GM21515 (cell line): ENCODE data around the gene INO80.

Experiments
- ATAC-seq: cut with Tn5 transposase; IDR thresholded peaks from one replicate; pipeline ENCODE4 v1.9.1; 2021; ENCODE audit not compliant: unreplicated experiment

INO80 gene

GRCh38 chr15:41001524-41002214 is 114.4 kb downstream of the INO80 start:
- no peak for ATAC-seq

GRCh38 chr15:40999190-40999589 is 116.9 kb downstream of the INO80 start:
- no peak for ATAC-seq

- no peak for ATAC-seq
These were observed 120.4 kb downstream of the INO80 start for GRCh38 chr15:40995656-40996055.

GRCh38 chr15:40992825-40993224 is 123.3 kb downstream of the INO80 start:
- ATAC-seq: no peak

- ATAC-seq: no peak
These were observed 123.8 kb downstream of the INO80 start for GRCh38 chr15:40992241-40992741.

- ATAC-seq: no peak
These were observed 124.7 kb downstream of the INO80 start for GRCh38 chr15:40991355-40991754.

GRCh38 chr15:40990789-40991188 is 125.3 kb downstream of the INO80 start:
- no peak for ATAC-seq

GRCh38 chr15:40990080-40990479 is 126.0 kb downstream of the INO80 start:
- no peak for ATAC-seq

- no peak for ATAC-seq
These were observed 127.9 kb downstream of the INO80 start for GRCh38 chr15:40988156-40988555.

- no peak for ATAC-seq
These were observed 129.3 kb downstream of the INO80 start for GRCh38 chr15:40986820-40987219.

GRCh38 chr15:40985541-40986330 is 130.3 kb downstream of the INO80 start:
- no peak for ATAC-seq

- no peak for ATAC-seq
These were observed 131.1 kb downstream of the INO80 start for GRCh38 chr15:40984964-40985363.

- ATAC-seq: no peak
These were observed 131.7 kb downstream of the INO80 start for GRCh38 chr15:40984406-40984805.

- ATAC-seq: no peak
These were observed 133.2 kb downstream of the INO80 start for GRCh38 chr15:40982855-40983254.

GRCh38 chr15:40981186-40981585 is 134.9 kb downstream of the INO80 start:
- no peak for ATAC-seq

- no peak for ATAC-seq
These were observed 137.5 kb downstream of the INO80 start for GRCh38 chr15:40978562-40978961.

GRCh38 chr15:40978141-40978540 is 137.9 kb downstream of the INO80 start:
- no peak for ATAC-seq

- no peak for ATAC-seq
These were observed 139.3 kb downstream of the INO80 start for GRCh38 chr15:40976819-40977218.

- no peak for ATAC-seq
These were observed 141.2 kb downstream of the INO80 start for GRCh38 chr15:40974879-40975278.

GRCh38 chr15:40969363-40969762 is 146.7 kb downstream of the INO80 start:
- ATAC-seq: no peak

GRCh38 chr15:40968290-40969085 is 147.6 kb downstream of the INO80 start:
- no peak for ATAC-seq
